ENCODE results near the gene MAP2K6.

DNA sequence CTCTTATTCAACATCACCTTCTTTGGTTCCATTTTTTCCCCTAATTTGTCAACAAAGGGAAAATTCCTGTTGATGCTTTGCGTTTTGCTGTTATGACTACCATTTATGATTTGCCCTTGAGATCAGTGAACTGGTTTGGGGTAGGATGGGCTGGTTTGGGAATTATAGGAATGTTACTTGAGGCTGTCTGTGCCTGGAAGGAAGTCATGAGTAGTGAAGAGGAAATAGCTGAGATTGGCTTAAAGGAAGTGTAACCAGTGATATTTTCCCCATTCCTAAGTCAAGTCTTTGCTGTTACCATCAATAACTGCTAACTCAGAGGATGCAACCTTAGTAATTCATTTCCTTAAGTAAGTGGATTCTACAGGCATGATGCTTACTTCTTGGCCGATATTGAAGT is 179.2 kb downstream of the MAP2K6 start:
- no peak for TF ChIP-seq POLR2A (IDR thresholded peaks at IDR 0.05)
- TF ChIP-seq, protein P1, sequence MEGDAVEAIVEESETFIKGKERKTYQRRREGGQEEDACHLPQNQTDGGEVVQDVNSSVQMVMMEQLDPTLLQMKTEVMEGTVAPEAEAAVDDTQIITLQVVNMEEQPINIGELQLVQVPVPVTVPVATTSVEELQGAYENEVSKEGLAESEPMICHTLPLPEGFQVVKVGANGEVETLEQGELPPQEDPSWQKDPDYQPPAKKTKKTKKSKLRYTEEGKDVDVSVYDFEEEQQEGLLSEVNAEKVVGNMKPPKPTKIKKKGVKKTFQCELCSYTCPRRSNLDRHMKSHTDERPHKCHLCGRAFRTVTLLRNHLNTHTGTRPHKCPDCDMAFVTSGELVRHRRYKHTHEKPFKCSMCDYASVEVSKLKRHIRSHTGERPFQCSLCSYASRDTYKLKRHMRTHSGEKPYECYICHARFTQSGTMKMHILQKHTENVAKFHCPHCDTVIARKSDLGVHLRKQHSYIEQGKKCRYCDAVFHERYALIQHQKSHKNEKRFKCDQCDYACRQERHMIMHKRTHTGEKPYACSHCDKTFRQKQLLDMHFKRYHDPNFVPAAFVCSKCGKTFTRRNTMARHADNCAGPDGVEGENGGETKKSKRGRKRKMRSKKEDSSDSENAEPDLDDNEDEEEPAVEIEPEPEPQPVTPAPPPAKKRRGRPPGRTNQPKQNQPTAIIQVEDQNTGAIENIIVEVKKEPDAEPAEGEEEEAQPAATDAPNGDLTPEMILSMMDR (IDR thresholded peaks at IDR 0.05) = no peak

Measured in heart left ventricle (tissue), 13 donors.